HG03039 (cell line): ENCODE results near the gene AQP10.
A peak's percentile ranks its signal among the peaks of the same experiment; 100 is the strongest.
"Not testable (repeated sequence)": the region's sequence is repeated elsewhere in the genome, so short reads cannot be mapped to it uniquely, and the experiment has no call there.

Experiments
- ATAC-seq: cut with Tn5 transposase; IDR thresholded peaks from one replicate; pipeline ENCODE4 v1.9.1; 2021; ENCODE audit warnings: mild to moderate bottlenecking, moderate library complexity; ENCODE audit not compliant: unreplicated experiment

AQP10 gene

DNA sequence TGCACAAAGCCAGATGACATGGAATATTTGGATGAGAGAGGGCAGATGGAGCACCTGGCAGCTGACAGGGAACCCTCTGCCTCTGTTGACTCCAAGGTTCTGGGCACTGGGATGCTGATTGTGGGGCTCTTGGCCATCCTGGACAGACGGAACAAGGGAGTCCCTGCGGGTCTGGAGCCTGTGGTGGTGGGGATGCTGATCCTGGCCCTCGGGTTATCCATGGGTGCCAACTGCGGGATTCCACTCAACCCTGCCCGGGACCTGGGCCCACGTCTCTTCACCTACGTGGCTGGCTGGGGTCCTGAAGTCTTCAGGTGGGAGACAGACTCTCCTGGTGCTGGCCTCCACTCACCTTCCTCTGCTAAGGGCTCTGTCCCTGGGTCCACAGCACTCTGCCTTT is 2.6 kb downstream of the AQP10 start:
- no peak for ATAC-seq

DNA sequence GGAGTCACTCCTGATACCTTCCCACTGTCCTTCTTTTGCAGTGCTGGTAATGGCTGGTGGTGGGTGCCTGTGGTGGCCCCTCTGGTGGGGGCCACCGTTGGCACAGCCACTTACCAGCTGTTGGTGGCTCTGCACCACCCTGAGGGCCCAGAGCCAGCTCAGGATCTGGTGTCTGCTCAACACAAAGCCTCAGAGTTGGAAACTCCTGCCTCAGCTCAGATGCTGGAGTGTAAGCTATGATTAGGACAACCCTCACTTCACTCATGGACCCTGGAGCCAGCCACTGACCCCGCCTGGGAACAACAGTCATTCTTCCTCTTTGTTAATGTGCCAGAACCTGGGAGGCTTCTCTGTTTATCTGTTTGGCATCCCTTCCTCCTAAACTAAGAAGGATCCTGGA is 3.3 kb downstream of the AQP10 start:
- no peak for ATAC-seq

GRCh38 chr1:154324669-154325582 is 4.0 kb downstream of the AQP10 start, which contains the start of gene ATP8B2:
TSS of gene ATP8B2 (plus strand) at chr1:154325525. CDS start at chr1:154328142, 2,617 bp downstream.
- ATAC-seq, result peak; percentile 40

DNA sequence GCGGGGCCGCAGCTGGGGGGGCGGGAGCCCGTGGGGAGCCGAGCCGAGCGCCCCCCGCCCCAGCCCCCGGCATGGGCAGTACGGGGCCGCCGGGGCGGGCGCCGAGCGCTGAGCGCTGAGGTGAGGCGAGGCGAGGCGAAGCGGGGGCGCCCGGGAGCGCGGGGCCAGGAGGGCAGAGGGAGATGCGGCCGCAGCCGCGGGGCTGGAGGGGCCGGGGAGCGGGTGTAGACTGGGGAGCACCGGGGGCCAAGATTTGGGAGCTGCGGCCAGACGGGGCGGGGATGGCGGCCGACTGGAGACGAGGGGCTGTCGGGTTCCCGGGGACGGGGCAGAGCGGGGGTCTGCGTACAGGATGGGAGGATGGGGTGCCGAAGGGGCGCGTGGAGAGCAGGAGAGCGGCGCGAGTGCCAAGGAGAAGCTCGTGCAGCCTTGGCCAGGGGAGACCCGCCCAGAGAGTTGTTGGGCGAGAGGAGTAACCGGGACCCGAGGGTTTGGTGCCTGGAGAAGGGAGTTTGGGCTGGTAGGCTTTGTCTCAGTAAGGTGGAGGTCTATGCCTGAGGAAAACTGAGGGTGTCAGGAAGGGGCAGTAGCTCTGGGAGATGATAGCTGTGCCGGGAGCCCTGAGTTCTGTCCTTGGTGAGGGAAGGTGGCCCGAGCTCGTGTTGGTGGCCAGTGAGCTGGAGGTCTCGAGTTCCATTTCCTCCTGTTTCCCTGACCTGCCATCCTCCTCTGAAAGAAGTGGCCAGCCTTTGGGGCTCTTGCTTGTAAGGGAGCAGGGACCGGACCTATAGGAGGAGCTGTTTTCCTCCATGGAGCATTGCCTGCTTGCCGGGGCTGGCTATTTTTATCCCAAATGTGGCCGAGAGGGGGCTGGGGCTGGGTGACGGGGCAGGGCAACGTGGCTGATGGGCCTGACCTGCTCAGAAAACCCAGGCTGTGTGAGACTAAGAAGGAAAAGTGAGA is 5.0 kb downstream of the AQP10 start:
- ATAC-seq, result no peak

DNA sequence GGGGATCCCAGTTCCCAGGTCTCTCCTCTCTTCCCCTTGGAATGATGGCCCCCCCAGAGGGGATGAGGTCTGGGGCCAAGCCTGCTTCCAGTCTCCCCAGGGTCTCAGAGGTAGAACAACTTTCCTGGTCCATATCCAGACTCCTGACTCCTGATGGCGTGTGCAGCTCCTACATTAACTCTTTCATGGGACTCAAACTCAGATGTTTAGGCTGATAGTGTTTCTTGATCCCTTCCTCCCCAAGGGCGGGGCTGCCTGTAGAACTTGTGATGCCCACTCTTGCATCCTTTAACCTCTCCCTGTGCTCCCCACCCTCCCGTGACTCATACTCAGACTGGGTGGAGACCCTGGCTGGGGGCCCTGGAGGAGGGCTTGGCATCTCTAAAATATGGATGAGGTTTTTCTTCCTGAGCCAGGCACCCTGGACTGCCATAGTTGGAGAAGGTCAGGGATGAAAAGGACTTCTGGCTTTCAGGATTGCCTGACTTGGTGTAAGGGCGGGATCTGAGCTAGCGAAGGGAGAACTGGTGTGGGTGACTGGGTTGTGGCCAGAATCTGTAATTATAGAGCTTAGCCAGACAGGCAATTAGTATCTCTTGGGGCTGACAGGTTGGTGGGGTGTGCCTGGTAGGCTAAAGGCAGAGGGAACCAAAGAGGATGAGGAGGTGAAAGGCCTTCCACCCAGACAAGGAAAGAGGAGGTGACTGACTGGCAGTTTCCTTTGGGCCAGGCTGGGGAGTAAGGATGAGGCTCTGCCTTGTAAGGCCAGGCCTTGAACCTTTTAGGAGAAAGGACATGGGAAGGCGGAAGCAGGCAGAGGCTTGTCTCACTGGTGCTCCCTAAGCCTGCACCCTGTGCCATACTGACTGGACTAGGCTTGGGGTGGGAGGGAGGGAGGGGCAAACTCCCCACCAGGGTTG is 5.9 kb downstream of the AQP10 start:
- no peak for ATAC-seq

- no peak for ATAC-seq
Observed at GRCh38 chr1:154327466-154328317, 6.8 kb downstream of the AQP10 start.

DNA sequence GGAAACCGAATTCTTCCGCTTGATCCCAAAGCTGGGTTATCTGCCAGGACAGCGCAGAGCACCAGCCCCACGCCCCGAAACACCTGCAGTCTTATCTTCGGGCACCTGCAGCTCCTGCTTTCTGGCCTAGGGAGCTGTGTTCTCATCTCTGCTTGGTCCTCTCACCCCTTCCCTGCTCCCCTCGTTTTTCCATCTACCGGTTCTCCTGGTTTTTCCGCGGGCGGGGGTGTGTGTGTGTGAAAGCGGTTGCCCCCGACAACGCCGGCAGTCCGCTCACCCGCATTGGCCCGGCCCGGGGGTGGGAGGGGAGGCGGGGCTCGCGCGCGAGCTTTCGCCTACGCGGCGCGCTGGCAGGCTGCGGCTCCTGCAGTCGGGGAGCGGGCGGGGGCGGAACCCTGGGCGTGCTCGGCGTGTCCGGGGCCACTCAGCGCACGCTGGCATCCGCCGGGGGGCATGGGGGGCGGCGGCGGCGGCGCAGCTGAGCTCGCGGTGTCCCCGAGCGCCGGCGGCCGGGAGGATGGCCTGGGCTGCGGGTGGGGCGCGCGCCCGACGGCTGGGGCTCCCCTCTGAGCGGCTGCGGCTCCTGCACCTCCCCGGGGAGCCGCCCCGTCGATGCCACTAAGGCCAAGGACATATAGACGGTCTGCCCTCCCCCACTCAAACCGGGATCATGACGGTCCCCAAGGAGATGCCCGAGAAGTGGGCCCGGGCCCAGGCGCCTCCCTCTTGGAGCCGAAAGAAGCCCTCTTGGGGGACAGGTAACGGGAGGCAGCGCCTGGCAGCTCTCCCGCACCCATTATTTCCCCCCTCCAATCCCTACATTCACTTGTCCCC is 7.6 kb downstream of the AQP10 start:
- ATAC-seq, result peak; percentile 41

DNA sequence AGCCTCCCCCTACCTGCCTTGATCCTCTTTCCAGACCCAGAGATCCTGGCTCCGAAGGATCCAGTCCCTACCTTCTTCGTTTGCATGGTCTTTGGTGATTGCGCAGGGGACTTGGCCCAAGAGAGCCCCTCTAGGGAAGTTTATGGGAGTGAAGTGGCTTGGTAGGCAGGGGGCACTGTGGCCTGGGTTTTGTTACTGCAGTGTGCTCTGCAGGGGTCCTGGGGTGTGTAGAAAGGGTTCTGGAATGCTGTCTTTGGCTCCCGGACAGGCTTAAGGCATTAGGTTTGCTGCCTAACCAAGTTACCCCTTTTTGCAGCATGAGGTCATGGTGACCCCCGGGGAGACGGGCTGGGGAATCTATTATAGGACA is 8.2 kb downstream of the AQP10 start:
- ATAC-seq, result no peak

DNA sequence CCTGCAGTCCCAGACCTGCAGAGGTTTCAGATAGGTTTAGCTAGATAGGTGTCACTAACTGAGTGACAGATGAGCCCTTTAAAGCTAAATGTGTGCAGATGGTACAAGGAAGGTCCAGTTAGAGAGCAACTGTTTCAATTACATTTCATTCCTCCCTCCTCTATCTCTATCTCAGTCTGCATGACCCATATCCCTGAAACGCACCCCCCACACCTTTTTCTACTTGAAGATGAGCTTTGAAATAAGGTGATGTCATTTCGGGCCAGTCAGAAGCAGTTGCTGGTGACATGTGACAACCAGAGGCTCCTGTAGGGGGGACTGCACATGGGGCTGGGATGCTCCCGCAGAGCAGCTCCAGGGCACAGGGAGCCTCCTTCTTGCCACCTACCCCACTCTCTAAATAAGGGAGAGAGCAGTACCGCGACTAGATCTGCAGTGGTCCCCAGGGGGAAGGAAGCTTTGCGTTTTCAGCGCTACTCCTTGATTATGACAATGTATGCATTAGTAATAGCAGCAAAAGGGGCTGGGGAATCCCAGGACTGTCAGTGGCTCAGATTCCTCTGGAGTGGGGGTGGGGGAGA is 8.7 kb downstream of the AQP10 start:
- no peak for ATAC-seq

DNA sequence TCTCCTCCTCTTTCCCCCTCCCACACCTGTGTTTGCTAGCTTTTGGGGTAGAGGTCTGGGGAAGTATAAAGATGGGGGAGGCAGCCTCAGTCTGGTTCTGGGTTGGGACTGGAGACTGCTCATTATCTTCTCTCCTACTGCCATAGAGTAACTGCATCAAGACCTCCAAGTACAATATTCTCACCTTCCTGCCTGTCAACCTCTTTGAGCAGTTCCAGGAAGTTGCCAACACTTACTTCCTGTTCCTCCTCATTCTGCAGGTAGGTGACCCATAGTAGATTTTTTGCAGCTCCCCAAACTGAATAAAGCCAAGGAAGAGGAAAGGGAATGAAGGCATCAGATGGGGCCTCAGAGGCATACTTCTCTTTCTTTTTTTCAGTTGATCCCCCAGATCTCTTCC is 9.8 kb downstream of the AQP10 start:
- no peak for ATAC-seq

GRCh38 chr1:154334079-154335024 is 13.5 kb downstream of the AQP10 start:
- no peak for ATAC-seq

- no peak for ATAC-seq
Observed at GRCh38 chr1:154335025-154335714, 14.3 kb downstream of the AQP10 start.

GRCh38 chr1:154337253-154337894 is 16.5 kb downstream of the AQP10 start:
- ATAC-seq, result no peak

GRCh38 chr1:154338875-154339274 is 18.0 kb downstream of the AQP10 start:
- ATAC-seq, result no peak

GRCh38 chr1:154341366-154341765 is 20.5 kb downstream of the AQP10 start:
- not testable (repeated sequence) for ATAC-seq

- ATAC-seq, result no peak
Observed at GRCh38 chr1:154342132-154342531, 21.2 kb downstream of the AQP10 start.
